Smooth muscle cell (in vitro differentiated cells): ENCODE measurements around the gene MC1R. TPM values are rescaled to one million over a fixed set of nuclear protein-coding genes. Genes with fewer than 3 reads are reported as not detected.

ENCODE experiments used
- DNase-seq: peaks from one replicate; lab custom pipeline; 2025; ENCODE audit not compliant: unreplicated experiment; lab: John Stamatoyannopoulos, UW
- H2AFZ ChIP-seq: fragments of 200-600 bp; sonication (generic); 2 replicates; pipeline ENCODE4 v1.6.0; 2016; ENCODE audit warnings: antibody characterized with exemption, low read depth, mild to moderate bottlenecking
- H3F3A ChIP-seq: fragments of 200-600 bp; sonication (generic); 2 replicates; pipeline ENCODE4 v1.6.0; 2017; ENCODE audit warnings: antibody characterized with exemption, low read depth
- H3K27ac ChIP-seq: fragments of 200-600 bp; sonication (generic); 2 replicates; pipeline ENCODE4 v1.5.1; 2016; ENCODE audit warnings: low read depth, mild to moderate bottlenecking
- H3K27me3 ChIP-seq: fragments of 200-600 bp; sonication (generic); 2 replicates; pipeline ENCODE4 v1.6.1; 2016; ENCODE audit warnings: low read depth, mild to moderate bottlenecking
- H3K36me3 ChIP-seq: fragments of 200-600 bp; sonication (generic); 2 replicates; pipeline ENCODE4 v1.5.1; 2016; ENCODE audit warnings: low read depth
- H3K4me1 ChIP-seq: fragments of 200-600 bp; sonication (generic); 2 replicates; pipeline ENCODE4 v1.5.1; 2016; ENCODE audit warnings: low read depth
- H3K4me2 ChIP-seq: fragments of 200-600 bp; sonication (generic); 2 replicates; pipeline ENCODE4 v1.6.0; 2016; ENCODE audit warnings: mild to moderate bottlenecking
- H3K4me3 ChIP-seq: fragments of 200-600 bp; sonication (generic); 2 replicates; pipeline ENCODE4 v1.5.1; 2016; ENCODE audit warnings: mild to moderate bottlenecking
- H3K79me2 ChIP-seq: fragments of 200-600 bp; sonication (generic); 2 replicates; pipeline ENCODE4 v1.6.0; 2016; ENCODE audit warnings: low read depth, mild to moderate bottlenecking
- H3K9ac ChIP-seq: fragments of 200-600 bp; sonication (generic); 2 replicates; pipeline ENCODE4 v1.6.0; 2016; ENCODE audit warnings: low read depth
- H3K9me3 ChIP-seq: fragments of 200-600 bp; sonication (generic); replicated peaks from 2 replicates; pipeline ENCODE4 v1.5.1; 2016; ENCODE audit warnings: low read depth
- H4K20me1 ChIP-seq: fragments of 200-600 bp; sonication (generic); 2 replicates; pipeline ENCODE4 v1.6.0; 2016; ENCODE audit warnings: low read depth
- WGBS: methylation state at CpG from one replicate; pipeline ENCODE4 v1.1.7; 2016; ENCODE audit warnings: low lambda C conversion rate; 5-methylcytosine and 5-hydroxymethylcytosine counted together
- polyA plus RNA-seq: library from polyadenylated mRNA; unstranded; fragments of >200 nt; fragmentation: Nextera tagmentation; extraction: Ambion mirVana; gene quantifications from 2 replicates; pipeline ENCODE4 v1.2.1, GENCODE V29; 2016
- total RNA-seq: library from RNA; depleted of rRNA; stranded (reverse); fragments of >200 nt; gene quantifications from 2 replicates; pipeline ENCODE4 v1.2.3, GENCODE V29; 2014
- TF ChIP-seq, protein P1 (sequence below): fragments of 200-600 bp; sonication (generic); IDR thresholded peaks from 2 replicates; pipeline ENCODE4 v1.5.1; 2017; ENCODE audit warnings: borderline replicate concordance, mild to moderate bottlenecking, antibody characterized with exemption; ENCODE audit not compliant: insufficient read depth, poor library complexity, severe bottlenecking

Gene MC1R
- total and polyA plus RNA-seq, 2 experiments from 2014 or later = 14.5 to 16.8 TPM

DNA sequence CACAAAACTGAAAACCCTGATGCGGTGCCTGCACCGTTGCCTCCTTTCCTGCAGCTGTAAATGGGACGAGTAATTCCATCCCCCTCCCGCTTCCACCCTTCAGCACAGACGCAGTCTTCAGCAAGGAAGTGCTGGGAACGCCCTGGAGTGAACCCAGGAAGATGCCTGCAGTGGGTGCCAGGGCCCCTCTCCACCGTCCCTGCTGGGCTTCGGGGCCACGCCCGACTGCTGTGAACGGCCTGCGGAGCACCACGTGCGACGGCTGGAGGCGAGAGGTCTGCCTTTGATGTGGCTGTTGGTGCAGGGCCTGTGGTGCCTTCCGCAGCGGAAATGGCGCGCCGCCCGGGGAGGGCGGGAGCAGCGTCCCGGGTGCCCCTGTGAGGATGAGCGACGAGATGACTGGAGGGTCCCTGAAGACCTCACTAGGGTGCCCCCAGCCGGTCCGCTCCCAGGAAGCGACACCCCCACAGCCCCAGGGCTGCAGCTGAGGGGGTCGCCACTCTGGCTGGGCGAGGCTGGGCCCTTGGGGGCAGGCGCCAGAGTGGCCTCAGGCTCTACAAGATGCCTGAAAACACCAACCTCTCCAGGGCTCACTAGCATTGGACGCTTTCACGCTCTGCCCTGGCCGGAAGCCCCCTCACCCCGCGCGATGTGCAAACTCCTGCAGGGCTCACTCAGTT, 749 bp upstream of the MC1R start:
- H3K9ac ChIP-seq = peak overlapping the region; percentile 4
- H3K4me3 ChIP-seq = peak overlapping the region; percentile 56
- no peaks in the 10 kb centered on the region for H4K20me1 ChIP-seq
- H2AFZ ChIP-seq = no peak overlapping the region
- peaks cover 34% of the 10 kb centered on the region for H3K4me1 ChIP-seq
- under 1% methylated on average over 38 of the region's 39 CpGs for WGBS
- TF ChIP-seq, protein P1, sequence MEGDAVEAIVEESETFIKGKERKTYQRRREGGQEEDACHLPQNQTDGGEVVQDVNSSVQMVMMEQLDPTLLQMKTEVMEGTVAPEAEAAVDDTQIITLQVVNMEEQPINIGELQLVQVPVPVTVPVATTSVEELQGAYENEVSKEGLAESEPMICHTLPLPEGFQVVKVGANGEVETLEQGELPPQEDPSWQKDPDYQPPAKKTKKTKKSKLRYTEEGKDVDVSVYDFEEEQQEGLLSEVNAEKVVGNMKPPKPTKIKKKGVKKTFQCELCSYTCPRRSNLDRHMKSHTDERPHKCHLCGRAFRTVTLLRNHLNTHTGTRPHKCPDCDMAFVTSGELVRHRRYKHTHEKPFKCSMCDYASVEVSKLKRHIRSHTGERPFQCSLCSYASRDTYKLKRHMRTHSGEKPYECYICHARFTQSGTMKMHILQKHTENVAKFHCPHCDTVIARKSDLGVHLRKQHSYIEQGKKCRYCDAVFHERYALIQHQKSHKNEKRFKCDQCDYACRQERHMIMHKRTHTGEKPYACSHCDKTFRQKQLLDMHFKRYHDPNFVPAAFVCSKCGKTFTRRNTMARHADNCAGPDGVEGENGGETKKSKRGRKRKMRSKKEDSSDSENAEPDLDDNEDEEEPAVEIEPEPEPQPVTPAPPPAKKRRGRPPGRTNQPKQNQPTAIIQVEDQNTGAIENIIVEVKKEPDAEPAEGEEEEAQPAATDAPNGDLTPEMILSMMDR = no peak
- H3K4me2 ChIP-seq = peak overlapping the region; percentile 98
- peaks cover 19% of the 10 kb centered on the region for H3F3A ChIP-seq
- peaks cover 13% of the 10 kb centered on the region for H3K79me2 ChIP-seq
- H3K36me3 ChIP-seq = no peaks in the 10 kb centered on the region
- no peaks in the 10 kb centered on the region for H3K9me3 ChIP-seq
- DNase-seq = peak; percentile 40
- H3K27ac ChIP-seq = peak overlapping the region; percentile 48
- no peaks in the 10 kb centered on the region for H3K27me3 ChIP-seq

DNA sequence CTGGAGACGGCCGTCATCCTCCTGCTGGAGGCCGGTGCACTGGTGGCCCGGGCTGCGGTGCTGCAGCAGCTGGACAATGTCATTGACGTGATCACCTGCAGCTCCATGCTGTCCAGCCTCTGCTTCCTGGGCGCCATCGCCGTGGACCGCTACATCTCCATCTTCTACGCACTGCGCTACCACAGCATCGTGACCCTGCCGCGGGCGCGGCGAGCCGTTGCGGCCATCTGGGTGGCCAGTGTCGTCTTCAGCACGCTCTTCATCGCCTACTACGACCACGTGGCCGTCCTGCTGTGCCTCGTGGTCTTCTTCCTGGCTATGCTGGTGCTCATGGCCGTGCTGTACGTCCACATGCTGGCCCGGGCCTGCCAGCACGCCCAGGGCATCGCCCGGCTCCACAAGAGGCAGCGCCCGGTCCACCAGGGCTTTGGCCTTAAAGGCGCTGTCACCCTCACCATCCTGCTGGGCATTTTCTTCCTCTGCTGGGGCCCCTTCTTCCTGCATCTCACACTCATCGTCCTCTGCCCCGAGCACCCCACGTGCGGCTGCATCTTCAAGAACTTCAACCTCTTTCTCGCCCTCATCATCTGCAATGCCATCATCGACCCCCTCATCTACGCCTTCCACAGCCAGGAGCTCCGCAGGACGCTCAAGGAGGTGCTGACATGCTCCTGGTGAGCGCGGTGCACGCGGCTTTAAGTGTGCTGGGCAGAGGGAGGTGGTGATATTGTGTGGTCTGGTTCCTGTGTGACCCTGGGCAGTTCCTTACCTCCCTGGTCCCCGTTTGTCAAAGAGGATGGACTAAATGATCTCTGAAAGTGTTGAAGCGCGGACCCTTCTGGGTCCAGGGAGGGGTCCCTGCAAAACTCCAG, 1.1 kb downstream of the MC1R start:
- H3K4me3 ChIP-seq = no peak overlapping the region
- H3K4me2 ChIP-seq = peak overlapping the region; percentile 98
- H3K9ac ChIP-seq = peak overlapping the region; percentile 40
- H3K4me1 ChIP-seq = peaks cover 34% of the 10 kb centered on the region
- peaks cover 29% of the 10 kb centered on the region for H3K79me2 ChIP-seq
- no peaks in the 10 kb centered on the region for H3K36me3 ChIP-seq
- peak overlapping the region; percentile 99 for H3K27ac ChIP-seq
- no peak for DNase-seq
- H4K20me1 ChIP-seq = peaks cover 14% of the 10 kb centered on the region
- 96% methylated on average over 52 of the region's 52 CpGs for WGBS
- peaks cover 19% of the 10 kb centered on the region for H3F3A ChIP-seq
- no peaks in the 10 kb centered on the region for H3K27me3 ChIP-seq
- H3K9me3 ChIP-seq = no peaks in the 10 kb centered on the region
- no peak overlapping the region for H2AFZ ChIP-seq
- TF ChIP-seq, protein P1 = no peak

DNA sequence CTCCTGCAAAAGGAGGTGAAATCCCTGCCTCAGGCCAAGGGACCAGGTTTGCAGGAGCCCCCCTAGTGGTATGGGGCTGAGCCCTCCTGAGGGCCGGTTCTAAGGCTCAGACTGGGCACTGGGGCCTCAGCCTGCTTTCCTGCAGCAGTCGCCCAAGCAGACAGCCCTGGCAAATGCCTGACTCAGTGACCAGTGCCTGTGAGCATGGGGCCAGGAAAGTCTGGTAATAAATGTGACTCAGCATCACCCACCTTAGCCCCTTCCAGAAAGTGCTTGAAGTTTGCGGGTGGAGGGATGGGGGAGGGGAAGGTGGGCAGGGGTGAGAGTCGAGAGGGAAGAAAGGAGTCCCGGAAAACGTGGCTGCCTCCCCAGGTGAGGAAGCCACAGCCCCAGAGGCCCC, 2.1 kb downstream of the MC1R start:
- H2AFZ ChIP-seq = no peak overlapping the region
- H3K9ac ChIP-seq = peak overlapping the region; percentile 40
- peak overlapping the region; percentile 98 for H3K4me2 ChIP-seq
- peaks cover 24% of the 10 kb centered on the region for H4K20me1 ChIP-seq
- H3K79me2 ChIP-seq = peaks cover 35% of the 10 kb centered on the region
- peaks cover 23% of the 10 kb centered on the region for H3F3A ChIP-seq
- no peaks in the 10 kb centered on the region for H3K27me3 ChIP-seq
- WGBS = 15% methylated on average over 6 of the region's 6 CpGs
- H3K4me1 ChIP-seq = peaks cover 34% of the 10 kb centered on the region
- H3K27ac ChIP-seq = peak overlapping the region; percentile 99
- TF ChIP-seq, protein P1 = no peak
- H3K36me3 ChIP-seq = no peaks in the 10 kb centered on the region
- no peaks in the 10 kb centered on the region for H3K9me3 ChIP-seq
- no peak for DNase-seq
- H3K4me3 ChIP-seq = no peak overlapping the region
